GDM1 (cell line): ENCODE measurements around the gene TSPAN18.
"Not testable (repeated sequence)": the region's sequence is repeated elsewhere in the genome, so short reads cannot be mapped to it uniquely, and the experiment has no call there.

Experiments
- DNase-seq: peaks from one replicate; lab custom pipeline; 2025; lab: John Stamatoyannopoulos, UW

TSPAN18 gene

DNA sequence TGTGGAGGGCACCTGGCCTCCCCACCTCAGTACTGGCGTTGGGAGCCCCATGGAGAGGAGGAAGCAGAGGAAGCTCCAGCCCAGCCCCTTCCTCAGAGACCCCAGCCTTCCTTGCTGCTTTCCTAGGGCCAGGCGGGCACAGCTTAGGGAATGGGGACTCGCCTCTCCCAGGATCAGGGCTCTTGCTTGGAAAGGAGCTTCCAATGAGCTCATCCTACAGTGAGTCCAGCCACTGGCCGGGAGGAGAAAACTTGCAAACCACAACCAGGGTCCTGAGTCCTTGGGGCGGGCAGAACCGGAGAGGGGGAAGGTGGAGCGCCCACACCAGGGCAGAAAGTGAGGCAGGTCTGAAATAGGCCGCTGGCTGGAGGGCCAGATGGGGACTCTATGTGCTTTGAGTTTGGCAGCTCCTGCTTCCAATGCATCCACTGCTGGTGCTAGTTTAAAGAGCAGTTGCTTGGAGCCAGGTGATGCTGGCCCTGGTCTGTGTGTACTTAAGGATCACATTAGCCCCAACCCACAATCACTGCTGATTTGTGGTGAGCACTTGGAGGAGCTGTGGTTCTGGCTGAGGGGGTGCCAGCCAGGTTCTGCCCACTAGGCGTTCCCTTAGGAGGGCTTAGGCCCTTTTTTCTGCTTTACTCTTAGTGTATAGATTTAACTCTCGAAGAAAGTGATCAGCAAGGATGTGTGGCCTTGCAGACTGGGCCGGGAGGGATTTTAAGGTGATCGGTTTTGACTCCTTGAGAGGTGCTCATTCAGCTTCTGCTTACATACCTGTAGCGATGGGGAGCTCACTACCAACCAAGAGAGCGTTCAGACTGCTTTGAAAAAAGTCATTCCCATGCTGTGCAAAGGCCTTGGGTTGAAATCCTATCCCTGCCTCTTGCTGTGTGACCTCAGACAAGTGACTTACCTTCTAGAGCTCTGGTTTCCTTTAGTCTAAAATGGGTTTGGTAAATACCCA, 142.0 kb downstream of the TSPAN18 start:
- DNase-seq: no peak

GRCh38 chr11:44870181-44870580, 143.4 kb downstream of the TSPAN18 start:
- no peak for DNase-seq

GRCh38 chr11:44870615-44871176, 143.9 kb downstream of the TSPAN18 start:
- no peak for DNase-seq

- not testable (repeated sequence) for DNase-seq
Observed at GRCh38 chr11:44871682-44872081, 144.9 kb downstream of the TSPAN18 start.

- no peak for DNase-seq
Observed at GRCh38 chr11:44872556-44872955, 145.8 kb downstream of the TSPAN18 start.

DNA sequence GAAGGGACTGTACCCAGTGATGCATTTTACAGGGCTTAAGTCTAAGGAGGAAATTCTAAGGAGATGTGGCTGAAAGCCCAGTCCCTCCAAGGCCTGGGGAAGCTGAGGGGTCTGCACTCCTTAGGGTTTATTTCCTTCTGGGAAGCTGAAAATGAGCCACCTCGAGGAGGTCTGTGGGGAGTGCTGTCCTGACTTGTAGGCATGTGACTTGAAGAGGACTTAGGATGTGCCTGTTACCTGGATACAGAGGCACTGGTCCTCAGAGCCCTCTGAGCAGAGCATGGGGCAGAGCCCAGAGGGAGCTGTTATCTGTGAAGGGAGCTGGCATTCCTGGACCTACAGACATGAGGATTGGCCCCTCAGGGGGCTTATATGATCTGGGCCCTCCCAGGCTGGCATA, 146.8 kb downstream of the TSPAN18 start:
- no peak for DNase-seq

- no peak for DNase-seq
Observed at GRCh38 chr11:44874284-44874683, 147.5 kb downstream of the TSPAN18 start.

DNA sequence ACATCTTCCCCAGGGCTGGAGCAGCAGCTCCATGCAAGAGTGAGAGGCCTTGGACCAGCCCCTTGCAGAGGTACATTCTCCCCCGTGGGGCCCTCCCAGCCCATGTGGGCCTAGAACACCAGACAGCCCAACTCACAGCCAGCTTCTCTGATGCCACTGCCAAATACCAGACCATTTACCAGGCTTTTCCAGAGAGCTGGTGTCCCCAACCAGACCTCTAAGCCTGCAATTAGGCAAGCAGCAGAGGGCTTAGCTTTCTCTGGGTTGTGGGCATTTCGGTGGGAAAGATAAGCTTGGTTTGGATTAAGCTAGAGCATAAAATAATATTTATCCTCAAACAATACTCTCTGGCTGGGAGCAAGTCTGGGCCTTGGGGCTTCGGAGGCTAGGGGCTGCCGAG, 148.3 kb downstream of the TSPAN18 start:
- no peak for DNase-seq

DNA sequence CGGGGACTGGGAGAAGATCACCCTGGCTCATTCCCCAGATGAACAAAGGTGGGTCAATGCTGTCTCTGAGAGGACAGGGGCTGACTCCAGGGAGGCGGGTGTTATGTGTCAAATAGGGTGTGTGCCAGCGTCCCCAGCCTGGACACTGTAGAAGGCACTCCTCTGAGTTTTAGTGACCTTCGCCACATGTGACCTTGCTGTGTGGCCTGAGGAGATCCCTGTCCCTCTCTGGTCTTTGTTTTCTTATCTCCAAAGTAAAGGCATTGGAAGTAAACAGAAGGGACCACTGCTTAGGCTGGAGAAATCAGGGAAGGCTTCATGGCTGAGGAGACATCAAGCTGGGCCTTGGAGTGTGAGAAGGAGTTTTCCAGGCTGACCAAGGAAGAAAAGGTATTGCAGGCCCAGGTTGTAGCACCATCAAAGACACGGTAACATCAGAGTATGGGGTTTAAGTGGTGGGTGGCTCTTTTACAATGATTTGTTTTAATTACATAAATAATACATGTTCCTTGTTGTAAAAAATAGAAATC, 149.5 kb downstream of the TSPAN18 start:
- no peak for DNase-seq

- DNase-seq: no peak
Observed at GRCh38 chr11:44876906-44877305, 150.1 kb downstream of the TSPAN18 start.

DNA sequence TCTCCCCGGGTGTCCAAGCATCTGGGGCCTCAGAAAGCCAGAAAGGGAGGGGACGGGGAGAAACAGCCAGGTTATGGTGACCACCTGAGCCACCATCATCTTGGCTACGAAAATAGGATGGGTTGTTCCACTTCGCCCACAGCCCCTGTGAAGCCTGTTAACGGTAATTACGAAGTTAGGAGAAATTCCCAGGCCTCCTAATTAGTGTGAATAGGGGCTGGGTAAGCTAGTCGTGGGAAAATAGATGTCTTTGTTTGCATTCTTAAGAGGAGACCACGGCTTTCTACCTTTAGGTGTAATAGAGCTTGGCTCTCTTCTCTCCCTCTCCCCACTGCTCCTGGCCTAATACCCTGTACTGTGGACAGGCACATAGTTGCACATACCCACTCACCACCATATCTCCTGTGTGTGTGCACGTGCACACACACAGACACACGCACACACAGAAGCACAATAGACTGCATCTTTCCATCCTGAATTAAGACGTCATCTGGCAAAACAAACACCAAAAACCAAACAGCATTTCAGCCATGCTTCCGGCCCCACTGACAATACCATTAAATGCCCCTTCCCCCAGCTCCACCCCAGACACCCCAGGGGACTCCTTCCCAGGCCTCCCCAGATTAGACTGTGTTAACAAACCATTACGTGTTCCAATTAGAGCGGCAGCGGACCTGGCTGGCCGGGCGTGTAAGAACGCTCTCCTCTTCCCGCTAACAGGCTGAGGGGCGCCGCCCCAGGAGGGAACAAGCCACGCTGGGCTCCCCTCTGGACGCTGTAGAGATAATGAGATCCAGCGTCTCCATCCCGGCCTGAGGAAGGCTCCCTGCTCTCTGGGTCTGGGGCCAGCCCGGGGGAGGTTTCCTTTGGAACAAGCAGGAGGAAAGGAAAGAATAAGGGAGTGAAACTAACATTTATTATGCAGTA, 151.1 kb downstream of the TSPAN18 start:
- DNase-seq: no peak

- no peak for DNase-seq
Observed at GRCh38 chr11:44878711-44879110, 151.9 kb downstream of the TSPAN18 start.

DNA sequence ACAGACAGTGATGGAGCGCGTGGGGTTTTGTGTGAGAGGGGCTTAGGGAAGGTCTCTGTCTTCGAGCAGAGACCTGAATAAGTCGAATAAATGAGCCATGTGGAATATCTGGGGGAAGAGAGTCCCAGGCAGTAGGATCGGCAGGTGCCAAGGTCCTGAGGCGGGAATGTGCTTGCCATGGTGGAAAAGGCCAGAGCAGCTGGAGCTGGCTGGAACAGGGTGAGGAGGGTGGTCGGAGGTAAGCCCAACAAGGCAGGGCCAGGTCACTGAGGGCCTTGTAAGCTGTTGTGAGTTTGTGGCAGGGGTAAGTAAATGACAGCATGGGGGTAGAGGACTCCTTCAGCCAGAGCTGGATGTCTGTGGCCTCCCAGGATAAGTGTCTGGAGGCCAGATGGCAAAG, 152.7 kb downstream of the TSPAN18 start:
- no peak for DNase-seq

DNA sequence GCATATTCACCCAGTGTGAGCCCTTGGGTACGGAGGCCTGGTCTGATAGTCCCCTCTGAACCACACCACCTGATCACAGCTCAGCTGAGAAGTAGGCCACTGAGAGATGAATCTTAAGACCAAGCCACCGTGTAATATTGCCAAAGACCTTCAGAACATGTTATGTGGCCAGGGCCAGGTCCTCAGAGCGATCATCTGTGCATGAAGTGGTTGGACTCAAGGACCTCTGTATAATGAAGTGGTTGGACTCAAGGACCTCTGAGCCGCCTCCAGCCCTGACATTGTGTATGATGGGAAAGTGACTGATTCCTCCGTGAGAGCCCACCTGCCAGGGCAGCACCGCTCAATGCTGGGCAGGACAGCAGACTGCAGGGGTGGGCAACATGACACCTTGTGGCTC, 153.7 kb downstream of the TSPAN18 start:
- DNase-seq: no peak

DNA sequence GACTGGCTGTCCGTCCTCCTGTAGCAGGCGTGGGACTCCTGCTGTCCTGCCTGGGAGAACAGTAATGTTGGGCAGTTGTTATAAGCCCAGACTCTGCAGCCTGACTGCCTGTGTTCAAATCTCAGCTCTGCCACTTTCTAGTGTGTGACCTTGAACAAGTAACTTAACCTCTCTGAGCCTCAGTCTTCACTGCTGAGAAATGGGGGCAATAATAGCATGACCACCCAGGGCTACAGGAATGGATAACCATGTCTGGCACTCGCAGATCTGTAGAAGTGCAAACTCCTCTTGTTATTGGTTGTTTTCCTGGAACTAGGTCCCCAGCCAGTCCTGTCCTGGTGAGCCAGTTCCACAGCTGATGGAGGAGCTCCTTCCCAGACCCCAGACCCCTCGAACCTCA, 154.2 kb downstream of the TSPAN18 start:
- no peak for DNase-seq

DNA sequence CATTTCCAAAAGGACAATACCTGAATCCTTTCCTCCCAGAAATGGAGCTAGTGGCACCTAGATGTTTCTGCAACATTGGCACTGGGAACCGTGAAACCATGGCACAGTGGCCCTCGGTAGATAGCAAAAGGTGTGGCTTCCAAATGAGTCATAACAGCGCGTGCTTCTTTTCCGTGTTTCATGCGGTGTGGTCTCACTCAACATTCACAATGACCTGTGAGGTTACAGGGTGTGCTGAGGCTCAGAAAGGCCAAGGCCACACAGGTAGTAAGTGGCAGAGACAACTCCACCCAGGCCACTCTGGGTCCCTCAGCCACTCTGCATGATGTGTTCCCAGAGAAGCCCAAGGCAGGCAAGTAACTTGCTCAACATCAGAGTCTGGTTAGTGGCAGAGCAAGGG, 156.5 kb downstream of the TSPAN18 start:
- no peak for DNase-seq

DNA sequence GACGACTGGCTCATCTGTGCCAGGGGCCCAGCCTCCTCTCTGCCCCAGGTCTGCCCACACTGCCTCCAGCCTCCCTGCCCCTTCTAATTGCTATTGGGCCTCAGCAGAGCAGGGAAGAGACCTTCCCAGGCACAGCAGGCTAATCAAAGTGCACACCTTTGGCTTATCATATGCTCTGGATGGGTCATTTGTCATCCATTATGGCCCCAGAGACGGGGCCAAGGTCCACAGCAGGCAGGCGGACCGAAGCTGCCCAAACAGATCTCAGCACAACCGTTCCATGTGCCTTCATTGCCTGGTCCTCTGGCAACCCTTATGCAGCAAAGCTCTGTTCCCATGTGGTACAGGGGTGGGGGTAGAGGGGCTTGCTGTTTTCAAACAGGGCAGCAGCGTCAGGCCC, 157.3 kb downstream of the TSPAN18 start:
- no peak for DNase-seq

GRCh38 chr11:44885065-44885810, 158.5 kb downstream of the TSPAN18 start:
- DNase-seq: no peak

DNA sequence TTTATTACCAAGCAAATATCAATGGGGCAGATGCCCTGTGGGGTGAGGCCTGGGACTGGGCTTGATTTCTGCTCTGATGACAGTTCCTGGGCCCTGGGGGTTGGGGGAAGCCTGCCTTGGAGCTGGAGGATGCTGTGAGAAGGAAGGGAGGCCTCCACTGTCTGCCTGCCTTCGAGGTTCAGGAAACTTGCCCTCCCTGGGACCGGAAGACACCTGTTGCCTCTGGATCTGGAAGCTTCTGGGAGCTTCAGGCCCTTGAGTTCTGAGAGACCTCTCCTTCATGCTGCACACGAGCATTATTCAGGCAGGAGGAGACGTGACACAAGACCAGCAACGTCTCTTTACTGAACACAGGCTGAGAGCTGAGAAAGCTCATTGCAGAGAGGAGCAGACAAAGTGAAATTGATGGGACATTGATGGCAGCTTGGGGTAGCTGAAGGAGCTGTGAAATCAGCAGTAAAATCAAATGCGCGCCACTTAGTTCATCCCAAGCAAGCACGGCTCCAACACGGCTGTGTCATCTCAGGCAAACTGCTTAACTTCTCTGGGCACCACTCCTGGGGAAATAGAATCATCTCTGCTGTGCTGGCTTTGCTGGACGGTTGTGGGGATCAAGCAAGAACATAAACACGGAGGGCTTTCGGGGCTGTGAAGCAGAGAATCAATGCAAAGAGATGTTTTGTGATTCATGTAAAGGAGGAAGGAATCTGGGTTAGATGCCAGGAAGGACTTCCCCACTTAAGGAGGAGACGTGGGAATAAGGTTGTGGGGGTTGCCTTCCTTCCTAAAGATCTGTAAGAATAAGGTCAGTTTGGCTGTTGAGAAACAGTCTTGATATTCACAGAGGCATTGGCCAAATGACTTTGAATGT, 159.4 kb downstream of the TSPAN18 start:
- DNase-seq: no peak

- no peak for DNase-seq
Observed at GRCh38 chr11:44886790-44887140, 160.0 kb downstream of the TSPAN18 start.

DNA sequence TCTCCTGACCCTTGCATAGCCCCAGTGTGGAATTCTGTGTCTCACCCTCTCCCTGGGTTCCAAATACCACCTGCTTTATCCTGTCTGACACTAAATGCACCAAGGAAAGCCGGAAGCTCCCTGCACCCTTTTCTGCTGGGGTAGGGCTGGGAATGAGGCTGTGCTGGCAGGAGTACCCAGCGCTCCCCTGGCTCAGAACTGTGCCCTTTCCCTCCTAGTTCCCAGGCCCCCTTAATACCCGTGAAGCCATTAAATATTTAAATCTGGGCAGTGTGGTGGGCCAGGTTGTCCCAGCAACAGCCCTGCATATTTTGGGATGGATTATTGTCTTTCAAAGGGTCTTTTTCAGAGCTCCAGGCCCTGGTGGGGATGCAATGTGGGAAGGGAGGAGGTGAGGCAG, 160.9 kb downstream of the TSPAN18 start:
- no peak for DNase-seq
